OCI-M2 (cell line): ENCODE measurements around the gene REEP6.
"Not testable (repeated sequence)": the region's sequence is repeated elsewhere in the genome, so short reads cannot be mapped to it uniquely, and the experiment has no call there.

Experiments used
- DNase-seq: peaks from one replicate; lab custom pipeline; 2025; ENCODE audit not compliant: unreplicated experiment; lab: John Stamatoyannopoulos, UW

The REEP6 gene

GRCh38 chr19:1522061-1522460 lies 31.1 kb downstream of the REEP6 start:
- DNase-seq, result no peak

- no peak for DNase-seq
Observed at GRCh38 chr19:1522838-1523237, 31.9 kb downstream of the REEP6 start.

- no peak for DNase-seq
Observed at GRCh38 chr19:1523412-1524286, 32.7 kb downstream of the REEP6 start, which contains the start of gene PLK5. TSS of gene PLK5 (plus strand) at chr19:1524077. CDS start at chr19:1526997, 2,920 bp downstream.

GRCh38 chr19:1524287-1524971 lies 33.4 kb downstream of the REEP6 start:
- no peak for DNase-seq

GRCh38 chr19:1524972-1525325 lies 34.0 kb downstream of the REEP6 start:
- no peak for DNase-seq

GRCh38 chr19:1525343-1525742 lies 34.4 kb downstream of the REEP6 start:
- DNase-seq, result no peak

- no peak for DNase-seq
Observed at GRCh38 chr19:1526066-1526778, 35.2 kb downstream of the REEP6 start.

- DNase-seq, result no peak
Observed at GRCh38 chr19:1526979-1527649, 36.1 kb downstream of the REEP6 start.

GRCh38 chr19:1527650-1528309 lies 36.8 kb downstream of the REEP6 start:
- no peak for DNase-seq

GRCh38 chr19:1528596-1529429 lies 37.8 kb downstream of the REEP6 start:
- DNase-seq, result no peak

GRCh38 chr19:1529430-1529816 lies 38.4 kb downstream of the REEP6 start:
- no peak for DNase-seq

- not testable (repeated sequence) for DNase-seq
Observed at GRCh38 chr19:1530856-1531255, 39.9 kb downstream of the REEP6 start.

- no peak for DNase-seq
Observed at GRCh38 chr19:1531587-1531986, 40.6 kb downstream of the REEP6 start.

- no peak for DNase-seq
Observed at GRCh38 chr19:1532003-1532402, 41.0 kb downstream of the REEP6 start.

GRCh38 chr19:1533510-1534150 lies 42.6 kb downstream of the REEP6 start:
- no peak for DNase-seq

- no peak for DNase-seq
Observed at GRCh38 chr19:1534972-1535371, 44.0 kb downstream of the REEP6 start.

GRCh38 chr19:1535699-1536098 lies 44.7 kb downstream of the REEP6 start:
- not testable (repeated sequence) for DNase-seq

GRCh38 chr19:1538978-1539377 lies 48.0 kb downstream of the REEP6 start:
- no peak for DNase-seq

GRCh38 chr19:1539749-1540148 lies 48.8 kb downstream of the REEP6 start:
- DNase-seq, result not testable (repeated sequence)
